Mesodermal cell (in vitro differentiated cells): Measurements from ENCODE around the gene UNG.

Experiments used
- H3K27ac ChIP-seq: 2 replicates; pipeline ENCODE4 v1.7.0; 2013; ENCODE audit warnings: mild to moderate bottlenecking, low read depth, low read length, moderate library complexity; ENCODE audit not compliant: severe bottlenecking
- H3K36me3 ChIP-seq: 2 replicates; pipeline ENCODE4 v1.7.1; 2013; ENCODE audit warnings: mild to moderate bottlenecking, low read length, moderate library complexity; ENCODE audit not compliant: control insufficient read depth, insufficient read depth
- H3K4me1 ChIP-seq: one replicate; pipeline ENCODE4 v1.7.1; 2013; ENCODE audit warnings: mild to moderate bottlenecking, low read length; ENCODE audit not compliant: insufficient read depth, control insufficient read depth, poor library complexity, severe bottlenecking
- H3K4me3 ChIP-seq: 2 replicates; pipeline ENCODE4 v1.7.0; 2013; ENCODE audit warnings: low read length, control low read depth, mild to moderate bottlenecking; ENCODE audit not compliant: insufficient read depth, poor library complexity, severe bottlenecking; ENCODE audit errors: extremely low read depth
- H3K9me3 ChIP-seq: 2 replicates; pipeline ENCODE4 v1.7.1; 2013; ENCODE audit warnings: mild to moderate bottlenecking, low read length, moderate library complexity; ENCODE audit not compliant: control insufficient read depth
- WGBS, 2 experiments: methylation state at CpG; one replicate each; pipeline ENCODE4 v1.1.5; 2013; ENCODE audit warnings: missing lambda C conversion rate in 2 of 2; ENCODE audit not compliant: insufficient coverage in 2 of 2; 5-methylcytosine and 5-hydroxymethylcytosine counted together

UNG gene

GRCh38 chr12:109156036-109156435 is 58.6 kb downstream of the UNG start:
- 94 to 100% methylated on average over 2 to 3 of the region's 5 CpGs for WGBS, 2 experiments
- Histone ChIP-seq H3K9me3 (no peaks in the 10 kb centered on the region), H3K36me3 (no peaks in the 10 kb centered on the region), H3K4me3 (no peak overlapping the region), H3K4me1 (no peaks in the 10 kb centered on the region), H3K27ac (no peak overlapping the region)

GRCh38 chr12:109156586-109156985 is 59.2 kb downstream of the UNG start:
- 84 to 98% methylated on average over 5 of the region's 5 CpGs for WGBS, 2 experiments

GRCh38 chr12:109157986-109158385 is 60.6 kb downstream of the UNG start:
- no peaks in the 10 kb centered on the region for H3K4me1 ChIP-seq

More at GRCh38 chr12:109156586-109156985, 59.2 kb downstream of the UNG start:
- Histone ChIP-seq H3K27ac (no peak overlapping the region), H3K4me3 (no peak overlapping the region), H3K4me1 (no peaks in the 10 kb centered on the region), H3K9me3 (no peaks in the 10 kb centered on the region), H3K36me3 (no peaks in the 10 kb centered on the region)

GRCh38 chr12:109160433-109160832 is 63.0 kb downstream of the UNG start:
- Histone ChIP-seq H3K4me3 (no peak overlapping the region), H3K4me1 (no peaks in the 10 kb centered on the region), H3K27ac (no peak overlapping the region), H3K36me3 (no peaks in the 10 kb centered on the region), H3K9me3 (no peaks in the 10 kb centered on the region)
- 94 to 97% methylated on average over 7 of the region's 7 CpGs for WGBS, 2 experiments

More at GRCh38 chr12:109157986-109158385, 60.6 kb downstream of the UNG start:
- H3K4me3 ChIP-seq, result no peak overlapping the region
- no peaks in the 10 kb centered on the region for H3K36me3 ChIP-seq
- H3K27ac ChIP-seq, result no peak overlapping the region
- WGBS, 2 experiments, result 83 to 93% methylated on average over 3 to 4 of the region's 5 CpGs
- no peaks in the 10 kb centered on the region for H3K9me3 ChIP-seq
